HUES6 (cell line): ENCODE measurements around the gene ZDHHC1.
A peak's percentile ranks its signal among the peaks of the same experiment; 100 is the strongest.

Experiments used
- H3K27ac ChIP-seq: 2 replicates; pipeline ENCODE4 v1.7.0; 2013; ENCODE audit warnings: low read depth, mild to moderate bottlenecking, low read length, inconsistent platforms
- H3K27me3 ChIP-seq: 2 replicates; pipeline ENCODE4 v1.6.1; 2013; ENCODE audit warnings: low read length; ENCODE audit not compliant: control insufficient read depth, insufficient read depth
- H3K36me3 ChIP-seq: 2 replicates; pipeline ENCODE4 v1.6.1; 2013; ENCODE audit warnings: low read length; ENCODE audit not compliant: control insufficient read depth, insufficient read depth
- H3K4me1 ChIP-seq: 2 replicates; pipeline ENCODE4 v1.6.1; 2013; ENCODE audit warnings: low read length; ENCODE audit not compliant: control insufficient read depth, insufficient read depth
- H3K4me3 ChIP-seq: 2 replicates; pipeline ENCODE4 v1.5.1; 2013; ENCODE audit warnings: low read depth, low read length
- H3K9ac ChIP-seq: one replicate; pipeline ENCODE4 v1.6.1; 2013; ENCODE audit warnings: mild to moderate bottlenecking, low read length
- H3K9me3 ChIP-seq: 2 replicates; pipeline ENCODE4 v1.6.1; 2013; ENCODE audit warnings: low read depth, low read length; ENCODE audit not compliant: control insufficient read depth, insufficient read depth

The ZDHHC1 gene

DNA sequence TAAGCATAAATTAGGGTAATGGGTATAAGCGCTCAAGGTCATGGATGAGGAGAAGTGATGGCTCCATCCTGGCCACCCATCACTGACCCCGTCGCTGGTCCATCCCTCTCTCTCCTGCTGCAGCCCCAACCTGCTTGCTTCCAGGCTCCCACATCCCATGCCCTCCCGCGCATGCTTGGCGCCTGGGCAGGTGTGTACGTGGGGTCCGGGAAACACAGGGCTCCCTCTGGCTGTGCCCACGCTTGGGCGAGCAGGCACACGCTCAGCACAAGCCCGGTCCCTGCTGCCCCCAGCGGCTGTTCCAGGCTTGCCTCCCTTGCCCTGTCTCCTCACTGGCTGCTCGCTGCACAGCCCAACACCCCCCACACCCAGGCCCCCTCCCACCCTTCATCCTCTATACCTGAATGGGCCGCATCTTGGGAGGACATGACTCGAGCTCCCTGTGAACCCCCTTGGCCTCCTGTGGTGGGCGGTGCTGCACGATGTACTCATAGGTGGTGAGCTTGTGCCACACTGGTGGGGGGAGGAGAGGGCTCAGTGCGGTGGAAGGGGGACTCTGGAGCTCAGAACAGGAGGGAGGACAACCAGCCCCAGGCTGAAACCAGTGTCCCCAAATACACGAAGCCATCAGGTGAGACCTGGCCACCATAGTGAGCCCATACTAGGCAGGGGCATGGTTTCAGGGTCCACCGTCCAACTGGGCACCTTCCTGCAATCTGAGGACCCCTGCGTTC is 18.3 kb downstream of the ZDHHC1 start:
- H3K27ac ChIP-seq, result no peak overlapping the region
- no peaks in the 10 kb centered on the region for H3K9me3 ChIP-seq
- no peak overlapping the region for H3K4me3 ChIP-seq
- no peaks in the 10 kb centered on the region for H3K36me3 ChIP-seq
- H3K4me1 ChIP-seq, result peaks cover 43% of the 10 kb centered on the region
- H3K27me3 ChIP-seq, result peaks cover 44% of the 10 kb centered on the region
- no peak overlapping the region for H3K9ac ChIP-seq

DNA sequence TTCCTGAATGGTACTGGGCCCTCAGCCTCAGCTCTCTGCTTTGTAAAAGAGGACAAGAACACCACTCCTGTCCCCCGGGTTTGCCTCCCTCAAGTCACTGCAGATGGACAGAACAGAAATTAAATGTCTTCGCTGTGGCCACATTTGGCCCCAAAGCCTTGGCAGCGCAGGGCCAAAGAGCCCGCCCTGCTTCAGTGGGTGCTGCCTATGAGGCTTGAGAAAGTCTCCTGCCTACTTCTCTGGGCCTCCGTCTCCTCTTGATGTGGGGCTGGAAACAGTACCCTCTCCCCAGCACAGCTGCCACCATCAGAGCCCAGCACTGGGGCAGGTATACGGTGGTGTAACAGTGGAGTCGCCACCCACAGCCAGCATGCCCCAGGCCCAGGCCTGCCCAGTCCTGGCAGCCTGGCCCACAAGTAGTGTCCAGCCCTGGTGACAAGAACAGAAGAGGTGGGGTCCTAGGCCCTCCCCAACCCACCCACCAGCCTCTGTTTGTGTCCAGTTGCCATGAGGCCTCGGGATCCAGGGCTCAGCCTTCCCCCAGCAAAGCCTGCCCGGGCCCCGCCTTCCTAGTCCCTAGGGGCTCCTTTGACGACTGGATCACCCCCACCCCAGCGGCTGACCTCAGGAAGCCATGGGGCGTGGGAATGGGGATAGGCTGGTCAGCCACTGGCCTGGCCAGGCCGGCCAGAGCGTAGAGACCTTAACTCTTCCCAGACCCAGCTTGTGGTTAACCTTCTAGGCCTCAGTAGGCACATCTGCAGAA is 19.1 kb downstream of the ZDHHC1 start:
- Histone ChIP-seq H3K27me3 (peaks cover 52% of the 10 kb centered on the region), H3K36me3 (no peaks in the 10 kb centered on the region), H3K27ac (no peak overlapping the region), H3K4me1 (peaks cover 46% of the 10 kb centered on the region), H3K4me3 (no peak overlapping the region), H3K9ac (no peak overlapping the region), H3K9me3 (no peaks in the 10 kb centered on the region)

DNA sequence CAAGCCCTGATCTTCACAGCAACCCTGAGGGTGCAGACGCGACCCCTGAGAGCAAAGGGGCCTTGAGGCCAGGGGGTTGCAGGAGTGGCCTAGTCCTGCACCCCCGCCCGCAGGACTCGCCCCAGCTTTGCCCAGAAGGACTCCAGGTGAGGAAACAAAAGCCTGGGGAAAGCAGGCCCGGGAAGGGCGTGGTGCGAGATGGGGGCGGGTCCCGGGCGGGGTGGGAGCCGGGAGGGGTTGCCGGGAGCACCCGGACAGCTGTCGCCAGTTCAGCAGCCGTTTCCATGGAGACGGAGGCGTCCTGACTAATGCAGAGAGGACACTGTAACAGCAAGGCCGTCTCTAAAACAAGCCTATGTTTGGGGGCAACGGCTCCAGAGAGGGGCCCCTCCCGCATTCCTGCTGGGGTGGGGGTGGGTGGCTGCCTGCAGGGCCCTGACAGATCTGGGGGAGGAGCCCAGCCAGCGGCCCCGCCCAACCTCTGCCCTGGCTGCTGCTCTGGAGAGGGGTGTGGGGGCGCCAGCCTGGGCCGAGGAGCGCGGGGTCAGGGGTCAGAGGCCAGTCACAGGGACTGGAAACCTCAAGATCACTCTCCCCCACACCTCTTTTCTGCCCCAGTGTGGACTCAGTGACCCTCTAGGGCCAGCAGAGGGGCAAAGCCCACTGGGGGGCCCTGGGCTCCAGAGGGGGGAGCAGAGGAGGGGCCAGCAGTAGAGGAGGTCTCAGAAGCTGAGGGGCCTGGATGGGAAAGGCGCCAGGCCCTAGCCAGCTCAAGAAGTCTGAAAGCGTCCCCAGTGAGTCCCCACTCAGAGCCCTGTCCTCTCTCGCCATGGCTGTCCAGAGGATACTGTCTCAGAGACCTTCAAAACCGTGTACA is 19.9 kb downstream of the ZDHHC1 start:
- H3K27ac ChIP-seq, result no peak overlapping the region
- H3K4me3 ChIP-seq, result peak overlapping the region; percentile 25
- no peaks in the 10 kb centered on the region for H3K36me3 ChIP-seq
- H3K27me3 ChIP-seq, result peaks cover 60% of the 10 kb centered on the region
- peaks cover 46% of the 10 kb centered on the region for H3K4me1 ChIP-seq
- H3K9me3 ChIP-seq, result no peaks in the 10 kb centered on the region
- no peak overlapping the region for H3K9ac ChIP-seq

DNA sequence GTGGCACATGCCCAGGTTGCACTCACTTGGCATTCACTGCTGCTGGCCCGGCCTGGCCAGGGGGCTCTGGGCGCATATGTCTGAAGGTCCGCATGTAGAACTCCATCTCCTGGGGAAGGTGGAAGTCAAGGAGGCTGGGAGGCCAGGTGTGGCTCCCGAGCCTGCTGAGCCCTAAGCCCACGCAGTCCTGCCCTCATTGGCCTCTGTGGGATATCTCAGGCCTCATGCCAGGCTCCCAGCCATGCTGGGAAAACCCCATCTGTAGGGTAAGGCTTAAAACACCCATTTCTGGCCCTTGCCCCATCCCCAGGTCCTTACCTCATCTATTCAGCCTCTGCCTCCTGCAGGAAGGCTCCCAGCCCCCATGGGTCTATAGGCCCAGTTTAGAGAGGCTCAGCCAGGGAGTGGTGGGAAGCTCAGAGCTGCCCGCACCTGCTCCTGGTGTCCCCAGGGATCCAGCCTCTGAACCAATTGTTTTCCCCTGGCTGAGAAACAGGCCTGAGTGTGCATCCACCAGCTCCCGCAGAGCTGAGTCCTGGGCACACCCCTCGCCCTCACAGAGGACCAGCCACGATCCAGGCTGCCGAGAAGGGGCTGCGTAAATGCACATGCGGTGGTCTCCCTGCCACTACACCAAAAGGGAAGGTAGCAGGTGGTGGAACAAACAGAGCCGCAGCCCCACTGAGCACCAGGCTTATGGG is 20.7 kb downstream of the ZDHHC1 start:
- H3K9me3 ChIP-seq, result no peaks in the 10 kb centered on the region
- H3K27me3 ChIP-seq, result peaks cover 67% of the 10 kb centered on the region
- no peak overlapping the region for H3K27ac ChIP-seq
- H3K9ac ChIP-seq, result no peak overlapping the region
- peaks cover 46% of the 10 kb centered on the region for H3K4me1 ChIP-seq
- no peaks in the 10 kb centered on the region for H3K36me3 ChIP-seq
- peak overlapping the region; percentile 25 for H3K4me3 ChIP-seq

DNA sequence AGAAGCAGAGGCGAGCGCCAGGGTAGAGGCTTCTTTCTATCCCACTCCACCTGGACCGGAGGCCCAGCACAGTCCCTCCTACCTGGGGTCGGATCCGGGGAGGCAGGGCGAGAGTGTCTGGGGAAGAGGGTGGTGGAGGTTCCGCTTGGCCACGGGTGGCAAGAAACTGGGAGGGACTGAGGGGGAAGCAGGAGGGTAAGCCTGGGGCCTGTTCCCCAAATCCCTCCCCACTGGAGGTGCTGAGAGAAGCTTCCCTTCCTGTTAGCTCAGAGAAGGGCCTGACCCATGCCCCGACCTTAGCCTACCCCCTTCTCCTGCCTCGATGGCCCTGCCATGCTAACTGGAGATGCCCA is 21.2 kb downstream of the ZDHHC1 start:
- Histone ChIP-seq H3K9me3 (no peaks in the 10 kb centered on the region), H3K9ac (no peak overlapping the region), H3K4me1 (peaks cover 46% of the 10 kb centered on the region)

DNA sequence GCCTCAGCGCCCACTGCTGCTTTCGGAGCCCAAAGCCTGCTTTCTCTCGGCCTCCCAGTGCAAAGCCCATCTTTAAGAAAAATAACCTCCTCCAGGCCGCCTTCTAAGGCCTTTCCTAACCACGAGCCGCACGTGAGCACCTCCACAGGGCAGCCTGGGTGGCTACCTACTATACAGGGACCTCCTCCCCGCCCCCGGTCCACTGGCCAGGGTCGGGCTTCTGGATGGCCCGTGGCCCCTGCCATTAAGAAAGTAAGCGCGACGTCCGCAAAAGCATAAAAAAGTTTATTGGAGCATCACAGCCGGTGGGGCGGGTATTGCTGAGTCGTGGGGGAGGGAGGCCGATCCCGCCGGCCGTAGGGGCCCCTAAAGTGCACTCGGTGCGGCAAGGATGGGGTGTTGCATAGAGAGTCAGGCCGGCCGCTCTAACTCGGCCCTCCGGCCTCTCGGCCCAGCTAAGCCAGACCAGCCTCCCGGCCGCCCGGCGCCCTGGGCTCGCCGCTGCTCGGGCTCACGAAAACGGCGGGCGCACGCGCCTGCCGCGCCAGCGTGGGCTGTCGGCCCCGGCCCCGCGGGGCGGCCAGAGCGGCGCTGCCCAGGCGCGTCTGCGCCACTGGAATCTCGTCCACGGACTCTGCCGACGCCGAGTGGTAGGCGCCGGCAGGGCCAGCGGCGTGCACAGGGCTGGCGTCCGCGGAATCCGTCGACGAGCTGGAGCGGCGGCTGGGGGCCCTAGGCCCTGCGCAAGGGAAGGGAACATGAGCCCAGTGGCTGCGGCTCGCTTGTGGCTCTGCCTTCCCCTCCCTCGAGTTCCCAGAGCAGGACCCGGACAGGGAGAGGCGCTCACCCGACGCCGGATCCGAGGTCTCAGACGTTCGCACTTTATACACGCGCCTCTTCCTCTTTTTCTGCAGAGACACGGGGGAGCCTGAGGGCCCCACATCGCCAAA is 21.8 kb downstream of the ZDHHC1 start:
- peak overlapping the region; percentile 50 for H3K4me3 ChIP-seq
- H3K9ac ChIP-seq, result no peak overlapping the region
- H3K27me3 ChIP-seq, result peaks cover 73% of the 10 kb centered on the region
- peaks cover 40% of the 10 kb centered on the region for H3K4me1 ChIP-seq
- no peaks in the 10 kb centered on the region for H3K9me3 ChIP-seq
- H3K36me3 ChIP-seq, result no peaks in the 10 kb centered on the region
- H3K27ac ChIP-seq, result no peak overlapping the region

More for the DNA sequence above, 21.2 kb downstream of the ZDHHC1 start:
- Histone ChIP-seq H3K27ac (no peak overlapping the region), H3K27me3 (peaks cover 73% of the 10 kb centered on the region), H3K4me3 (peak overlapping the region; percentile 50; the same call in 1 of the 2 replicates), H3K36me3 (no peaks in the 10 kb centered on the region)

DNA sequence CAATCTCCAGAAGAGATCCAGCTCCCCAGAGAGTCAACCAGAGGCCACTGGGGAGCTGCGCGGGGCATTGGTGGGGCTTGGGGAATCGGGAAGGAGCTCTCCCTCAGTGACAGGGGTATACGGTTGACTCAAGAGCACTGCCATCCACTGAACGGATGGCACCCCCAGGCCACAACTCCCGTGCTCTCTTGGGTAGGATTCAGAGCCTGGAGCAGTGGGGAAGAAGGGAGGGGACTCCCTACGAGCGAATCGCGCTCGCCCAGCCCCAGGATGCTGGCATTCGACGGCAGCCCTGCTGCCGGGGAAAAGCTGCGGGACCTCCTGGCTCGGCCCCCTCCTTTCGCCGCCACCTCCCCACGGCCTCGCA is 22.5 kb downstream of the ZDHHC1 start:
- H3K4me3 ChIP-seq, result peak overlapping the region; percentile 50
- H3K9me3 ChIP-seq, result no peaks in the 10 kb centered on the region
- no peaks in the 10 kb centered on the region for H3K36me3 ChIP-seq
- H3K9ac ChIP-seq, result no peak overlapping the region
- H3K27me3 ChIP-seq, result peaks cover 68% of the 10 kb centered on the region
- H3K27ac ChIP-seq, result no peak overlapping the region
- H3K4me1 ChIP-seq, result peaks cover 36% of the 10 kb centered on the region

DNA sequence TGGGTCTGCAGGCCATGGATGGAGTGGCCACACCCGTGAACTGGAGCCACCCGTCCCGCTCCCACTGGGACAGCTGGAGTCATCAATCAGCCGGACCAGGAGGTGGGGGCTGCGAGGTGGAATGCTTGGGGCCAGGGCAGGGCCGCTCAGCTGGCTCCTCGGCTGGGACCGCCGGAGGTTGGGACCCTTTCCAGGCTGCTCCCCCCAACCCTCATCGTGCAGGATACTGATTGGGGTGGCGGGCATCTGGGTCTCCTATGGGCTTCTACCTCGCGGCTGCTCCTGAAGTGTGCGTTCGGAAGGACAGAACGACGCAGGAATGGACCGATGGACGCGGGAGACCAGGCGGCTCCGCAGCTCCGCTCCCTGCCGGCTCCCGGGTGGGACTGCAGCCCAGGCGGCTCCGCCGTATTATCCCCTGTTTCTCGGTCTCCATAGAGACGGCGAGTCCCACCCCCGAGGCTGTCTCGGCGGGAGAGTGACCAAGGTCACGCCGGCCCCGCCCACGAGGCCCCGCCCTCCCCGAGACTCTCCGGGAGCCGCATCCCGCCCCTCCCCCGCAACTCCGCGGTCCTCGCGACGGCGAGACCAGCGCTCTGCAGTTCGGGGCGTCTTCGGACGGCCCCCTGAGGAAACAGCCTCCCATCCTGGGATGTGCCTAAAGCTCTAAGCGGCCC is 23.0 kb downstream of the ZDHHC1 start, which contains the start of gene TPPP3:
Gene TPPP3 (minus strand): TSS at position 388 of the 677 bp plus-strand sequence. CDS start 2,387 bp downstream, outside the sequence.
- H3K9me3 ChIP-seq, result no peaks in the 10 kb centered on the region
- peak within 1 kb of the TSS; percentile 50 for H3K4me3 ChIP-seq
- H3K4me1 ChIP-seq, result peaks cover 36% of the 10 kb centered on the region
- no peak within 1 kb of the TSS for H3K27ac ChIP-seq
- no peaks in the 10 kb centered on the region for H3K36me3 ChIP-seq
- H3K27me3 ChIP-seq, result peaks cover 63% of the 10 kb centered on the region
- no peak within 1 kb of the TSS for H3K9ac ChIP-seq

DNA sequence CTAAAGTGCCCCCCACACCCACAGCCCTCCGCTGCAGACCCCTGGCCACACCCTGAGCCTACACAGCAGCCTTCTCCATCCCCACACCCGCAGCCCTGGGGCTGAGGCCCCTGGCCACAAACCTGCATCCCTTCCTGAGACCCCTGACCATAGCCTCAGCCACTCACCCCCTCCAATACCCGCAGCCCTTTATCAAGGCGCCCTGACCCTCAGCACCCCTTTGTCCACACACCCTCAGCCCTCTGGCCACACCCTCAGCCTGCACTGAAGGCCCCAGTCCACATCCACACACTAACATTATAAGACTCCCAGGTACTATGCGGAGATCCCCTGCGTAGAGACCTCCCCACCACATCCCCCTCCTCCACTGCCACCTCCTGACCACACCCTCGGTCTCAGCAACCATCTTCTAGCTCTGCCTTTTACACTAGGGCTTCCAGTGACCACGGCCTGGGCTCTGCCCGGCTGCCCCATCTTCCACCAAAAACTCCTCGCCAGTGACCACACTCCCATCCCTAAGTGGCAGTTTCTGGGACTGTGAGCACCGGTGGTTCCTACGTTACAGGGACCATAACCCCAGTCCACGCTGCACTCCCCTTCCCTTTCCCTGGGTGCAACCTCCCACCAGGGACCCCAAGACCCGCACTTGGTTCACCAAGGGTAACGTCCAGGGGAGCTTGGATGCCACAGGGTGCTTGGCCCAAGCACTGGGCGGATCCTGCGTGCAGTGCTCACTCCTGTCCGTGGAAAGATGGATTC is 23.8 kb downstream of the ZDHHC1 start:
- peaks cover 37% of the 10 kb centered on the region for H3K4me1 ChIP-seq
- peaks cover 64% of the 10 kb centered on the region for H3K27me3 ChIP-seq
- no peak overlapping the region for H3K9ac ChIP-seq
- no peaks in the 10 kb centered on the region for H3K36me3 ChIP-seq
- peak overlapping the region; percentile 50 for H3K4me3 ChIP-seq
- no peaks in the 10 kb centered on the region for H3K9me3 ChIP-seq
- no peak overlapping the region for H3K27ac ChIP-seq
